Sigmoid colon (tissue), 7 donors: Measurements from ENCODE around the gene MBNL1. TPM values are rescaled to one million over a fixed set of nuclear protein-coding genes. Genes with fewer than 3 reads are reported as not detected.

Experiments
- DNase-seq: peaks from one replicate; pipeline ENCODE4 v3.0.0-alpha.2; 2019
- H3K27ac ChIP-seq, 4 donors: fragments of 200-600 bp; sonication (generic); one replicate each; pipeline ENCODE4 v1.5.1; 2016 to 2019; ENCODE audit warnings: mild to moderate bottlenecking in 1 of 4
- H3K27me3 ChIP-seq, 3 donors: fragments of 200-600 bp; sonication (generic); one replicate each; pipeline ENCODE4 v1.5.1; 2019; ENCODE audit warnings: mild to moderate bottlenecking in 1 of 3
- H3K36me3 ChIP-seq, 4 donors: fragments of 200-600 bp; sonication (generic); one replicate each; pipeline ENCODE4 v1.5.1; 2016 to 2019
- H3K4me1 ChIP-seq, 4 donors: fragments of 200-600 bp; sonication (generic); one replicate each; pipeline ENCODE4 v1.5.1; 2017 to 2019
- H3K4me3 ChIP-seq, 4 donors: fragments of 200-600 bp; sonication (generic); one replicate each; pipeline ENCODE4 v1.5.1; 2017 to 2019; ENCODE audit warnings: mild to moderate bottlenecking in 2 of 4, moderate library complexity in 1 of 4
- H3K9me3 ChIP-seq, 4 donors: fragments of 200-600 bp in 3 of 4; sonication (generic) in 3 of 4; one replicate each; pipeline versions ENCODE4 v1.5.1 to v1.6.1; 2013 to 2019
- EP300 ChIP-seq, 4 donors: sonication (generic); formaldehyde crosslinking; IDR thresholded peaks; one replicate each; pipeline ENCODE4 v1.6.1; 2017; ENCODE audit warnings: antibody characterized with exemption in 4 of 4
- POLR2A ChIP-seq, 2 donors: fragments of 450-650 bp; IDR thresholded peaks; one replicate each; pipeline ENCODE4 v1.6.1; 2016; ENCODE audit warnings: antibody characterized with exemption in 2 of 2, mild to moderate bottlenecking in 2 of 2, moderate library complexity in 2 of 2
- POLR2AphosphoS5 ChIP-seq, 4 donors: sonication (generic); formaldehyde crosslinking; IDR thresholded peaks; one replicate each; pipeline ENCODE4 v1.6.1; 2017; ENCODE audit warnings: antibody characterized with exemption in 4 of 4
- WGBS, 2 donors: extraction: QIAGEN DNeasy Blood & Tissue Kit; methylation state at CpG; one replicate each; pipeline ENCODE4 v1.1.7; 2013; 5-methylcytosine and 5-hydroxymethylcytosine counted together
- intact Hi-C: fragments of 100-400 bp; cut with DNase I; formaldehyde crosslinking; loops from one replicate; pipeline ENCODE4 v1.15.1; 2023
- polyA plus RNA-seq, 3 donors: library from polyadenylated mRNA; stranded (reverse); fragments of 200-250 nt; gene quantifications; one replicate each; pipeline ENCODE4 v1.2.3, GENCODE V29; 2013
- total RNA-seq, 4 donors: library from RNA; depleted of rRNA; stranded (reverse); fragments of >200 nt; gene quantifications; one replicate each; pipeline ENCODE4 v1.1.0, GENCODE V29; 2016
- TF ChIP-seq, protein P1 (sequence below), 4 experiments: fragments of 450-650 bp in 3 of 4; fragments of 200-600 bp in 1 of 4; IDR thresholded peaks; one replicate each; pipeline ENCODE4 v1.5.1; 2016 to 2019; ENCODE audit warnings: antibody characterized with exemption in 4 of 4, mild to moderate bottlenecking in 3 of 4, moderate library complexity in 2 of 4
- donor health status: healthy with polysubstance abuse.
- donor health status: Bipolar disorder and iron deficiency.
- donor health status: healthy.

MBNL1 gene
- total and polyA plus RNA-seq, 7 donors = 60.5 to 898 (median 602) TPM

DNA sequence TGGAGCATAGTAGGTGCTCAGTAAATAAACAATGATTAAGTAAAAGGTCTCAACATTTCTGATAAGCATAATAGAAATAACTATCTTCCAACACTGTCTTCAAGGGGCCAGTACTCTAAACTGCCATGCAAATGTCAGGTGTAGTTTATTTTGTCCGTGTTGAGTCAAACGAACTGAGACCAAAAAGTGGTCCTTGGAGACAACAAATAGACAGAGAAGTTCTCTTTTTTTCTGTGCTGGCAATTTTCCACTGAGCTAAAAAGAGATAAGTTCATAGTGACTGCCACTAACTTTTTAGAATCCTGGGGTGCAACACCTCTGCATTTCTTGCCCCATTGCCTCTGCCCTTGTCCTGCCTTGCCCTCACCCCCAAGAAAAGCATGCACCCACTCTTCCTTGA is 14.7 kb upstream of the MBNL1 start:
- no peak overlapping the region for H3K4me3 ChIP-seq
- 58 to 83% methylated on average over 2 of the region's 2 CpGs for WGBS, 2 donors
- H3K4me1 ChIP-seq = peaks cover 0 to 27% (median 20%) of the 10 kb centered on the region in 4 donors
- TF ChIP-seq, protein P1, sequence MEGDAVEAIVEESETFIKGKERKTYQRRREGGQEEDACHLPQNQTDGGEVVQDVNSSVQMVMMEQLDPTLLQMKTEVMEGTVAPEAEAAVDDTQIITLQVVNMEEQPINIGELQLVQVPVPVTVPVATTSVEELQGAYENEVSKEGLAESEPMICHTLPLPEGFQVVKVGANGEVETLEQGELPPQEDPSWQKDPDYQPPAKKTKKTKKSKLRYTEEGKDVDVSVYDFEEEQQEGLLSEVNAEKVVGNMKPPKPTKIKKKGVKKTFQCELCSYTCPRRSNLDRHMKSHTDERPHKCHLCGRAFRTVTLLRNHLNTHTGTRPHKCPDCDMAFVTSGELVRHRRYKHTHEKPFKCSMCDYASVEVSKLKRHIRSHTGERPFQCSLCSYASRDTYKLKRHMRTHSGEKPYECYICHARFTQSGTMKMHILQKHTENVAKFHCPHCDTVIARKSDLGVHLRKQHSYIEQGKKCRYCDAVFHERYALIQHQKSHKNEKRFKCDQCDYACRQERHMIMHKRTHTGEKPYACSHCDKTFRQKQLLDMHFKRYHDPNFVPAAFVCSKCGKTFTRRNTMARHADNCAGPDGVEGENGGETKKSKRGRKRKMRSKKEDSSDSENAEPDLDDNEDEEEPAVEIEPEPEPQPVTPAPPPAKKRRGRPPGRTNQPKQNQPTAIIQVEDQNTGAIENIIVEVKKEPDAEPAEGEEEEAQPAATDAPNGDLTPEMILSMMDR (IDR thresholded peaks at IDR 0.05) = no peak
- TF ChIP-seq POLR2AphosphoS5 (IDR thresholded peaks at IDR 0.05) (no peak), EP300 (IDR thresholded peaks at IDR 0.05) (no peak), POLR2A (IDR thresholded peaks at IDR 0.05) (no peak)
- intact Hi-C loops = no loop called here
- H3K27me3 ChIP-seq = no peaks in the 10 kb centered on the region
- DNase-seq = no peak
- no peaks in the 10 kb centered on the region for H3K9me3 ChIP-seq
- H3K36me3 ChIP-seq = no peaks in the 10 kb centered on the region
- no peak overlapping the region for H3K27ac ChIP-seq

DNA sequence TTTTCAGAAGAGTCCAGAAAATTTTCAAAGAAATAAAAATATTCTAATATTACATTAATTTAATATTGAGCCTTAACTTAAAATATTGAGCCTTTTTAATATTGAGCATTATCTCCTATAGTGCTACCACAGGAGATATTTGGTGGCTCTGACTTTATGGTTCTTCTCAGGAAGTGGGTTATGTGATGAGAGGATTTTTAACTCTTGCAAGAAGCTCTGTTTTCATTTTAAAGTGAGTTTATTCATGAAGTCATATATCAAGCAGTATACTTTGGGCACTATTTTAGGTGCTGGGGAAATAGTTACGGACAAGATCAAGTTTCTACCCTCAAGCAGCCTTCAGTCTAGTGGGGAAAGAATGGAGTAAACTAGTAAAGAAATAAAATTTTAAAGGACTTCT is 13.4 kb upstream of the MBNL1 start:
- Histone ChIP-seq H3K27ac (no peak overlapping the region), H3K36me3 (no peaks in the 10 kb centered on the region), H3K9me3 (no peaks in the 10 kb centered on the region), H3K4me3 (no peak overlapping the region), H3K27me3 (no peaks in the 10 kb centered on the region), H3K4me1 (peaks cover 0 to 37% (median 32%) of the 10 kb centered on the region in 4 donors)
- 77 to 96% methylated on average over 1 of the region's 1 CpG for WGBS, 2 donors
- intact Hi-C loops = no loop called here
- TF ChIP-seq POLR2A (IDR thresholded peaks at IDR 0.05) = no peak
- no peak for TF ChIP-seq POLR2AphosphoS5 (IDR thresholded peaks at IDR 0.05)
- no peak for TF ChIP-seq EP300 (IDR thresholded peaks at IDR 0.05)
- TF ChIP-seq, protein P1 (IDR thresholded peaks at IDR 0.05) = no peak
- DNase-seq = no peak

DNA sequence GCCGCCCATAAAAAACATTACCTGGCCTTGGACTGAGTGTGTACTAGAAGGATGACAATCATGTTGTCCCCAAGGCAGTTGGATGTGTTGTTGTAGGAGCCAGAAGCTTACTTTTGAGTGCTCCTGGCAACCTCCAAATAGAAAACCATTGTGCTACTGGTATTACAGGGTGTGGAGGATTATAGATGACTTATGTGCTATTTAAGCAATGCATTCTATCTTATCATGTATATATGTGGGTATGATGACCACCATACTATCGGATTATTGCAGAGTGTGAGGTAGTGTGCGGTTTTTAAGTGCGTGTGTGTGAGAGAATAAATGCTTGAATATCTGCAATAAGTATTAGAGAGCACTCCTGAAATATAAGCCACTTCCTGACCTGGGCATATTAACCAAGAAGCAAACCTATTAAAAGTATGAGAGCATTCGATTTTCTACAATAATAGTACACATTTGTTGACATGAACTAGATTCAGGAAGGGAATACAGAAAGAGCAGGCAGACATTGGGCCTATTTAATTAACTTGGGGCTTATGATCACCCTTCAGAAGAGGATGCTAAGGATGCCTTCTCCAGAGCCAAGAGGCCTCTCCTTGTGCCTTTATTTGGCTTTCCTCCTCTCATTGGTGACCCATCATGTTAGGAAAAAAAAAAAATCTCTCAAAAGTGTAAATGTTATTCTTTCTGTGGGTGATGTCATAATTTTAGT is 11.7 kb upstream of the MBNL1 start:
- WGBS, 2 donors = 83 to 88% methylated on average over 5 of the region's 5 CpGs
- H3K27ac ChIP-seq = peak overlapping the region; percentile 58 to 98 (median 76)
- TF ChIP-seq, protein P1 (IDR thresholded peaks at IDR 0.05) = no peak
- TF ChIP-seq EP300 (IDR thresholded peaks at IDR 0.05) = no peak
- TF ChIP-seq POLR2A (IDR thresholded peaks at IDR 0.05) = no peak
- no peak for TF ChIP-seq POLR2AphosphoS5 (IDR thresholded peaks at IDR 0.05)

DNA sequence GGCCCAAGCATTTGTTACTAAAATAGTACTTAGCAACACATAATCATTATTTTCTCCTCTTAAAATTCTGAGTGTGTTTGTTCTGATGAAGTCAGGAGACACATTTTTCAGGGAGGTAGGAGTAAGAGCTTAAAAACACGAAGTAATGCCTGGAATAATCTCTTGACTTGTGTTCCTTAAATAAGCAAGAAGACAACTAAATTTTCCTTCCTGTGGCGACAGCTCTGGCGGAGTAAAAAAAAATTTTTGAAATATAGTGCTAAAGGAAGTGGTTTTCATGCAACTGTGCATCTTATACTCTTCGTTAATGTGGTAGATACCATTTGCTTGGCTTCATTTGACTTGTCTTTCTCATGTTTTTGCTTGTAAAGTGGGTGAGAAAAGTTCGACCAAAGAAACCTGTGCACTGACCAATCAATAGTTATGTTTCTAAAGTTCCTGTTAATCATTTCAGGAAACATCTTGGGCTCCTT is 11.1 kb upstream of the MBNL1 start:
- H3K27me3 ChIP-seq = no peaks in the 10 kb centered on the region
- intact Hi-C loops = no loop called here
- H3K4me1 ChIP-seq = peaks cover 0 to 60% (median 46%) of the 10 kb centered on the region in 4 donors
- no peaks in the 10 kb centered on the region for H3K9me3 ChIP-seq
- H3K27ac ChIP-seq = peak overlapping the region; percentile 58 to 98 (median 76)
- no peak for DNase-seq
- no peaks in the 10 kb centered on the region for H3K36me3 ChIP-seq
- WGBS, 2 donors = 35 to 80% methylated on average over 5 of the region's 5 CpGs
- no peak overlapping the region for H3K4me3 ChIP-seq
- no peak for TF ChIP-seq EP300 (IDR thresholded peaks at IDR 0.05)
- TF ChIP-seq, protein P1 (IDR thresholded peaks at IDR 0.05) = no peak
- TF ChIP-seq POLR2A (IDR thresholded peaks at IDR 0.05) = no peak
- TF ChIP-seq POLR2AphosphoS5 (IDR thresholded peaks at IDR 0.05) = no peak

More for the DNA sequence above, 11.7 kb upstream of the MBNL1 start:
- Histone ChIP-seq H3K36me3 (no peaks in the 10 kb centered on the region), H3K4me1 (peaks cover 0 to 54% (median 43%) of the 10 kb centered on the region in 4 donors), H3K4me3 (no peak overlapping the region), H3K27me3 (no peaks in the 10 kb centered on the region), H3K9me3 (no peaks in the 10 kb centered on the region)
- DNase-seq = no peak
- intact Hi-C loops = no loop called here
